HG02798 (cell line): Measurements from ENCODE around the gene PARD6A.
"Not testable (repeated sequence)": the region's sequence is repeated elsewhere in the genome, so short reads cannot be mapped to it uniquely, and the experiment has no call there.

Experiments
- ATAC-seq: cut with Tn5 transposase; IDR thresholded peaks from one replicate; pipeline ENCODE4 v1.9.1; 2021; ENCODE audit warnings: mild to moderate bottlenecking; ENCODE audit not compliant: unreplicated experiment, poor library complexity

PARD6A gene

GRCh38 chr16:67679935-67680897 lies 19.5 kb downstream of the PARD6A start:
- ATAC-seq: no peak

GRCh38 chr16:67683767-67684166 lies 23.0 kb downstream of the PARD6A start:
- ATAC-seq: no peak

- ATAC-seq: no peak
Observed at GRCh38 chr16:67685388-67686112, 24.8 kb downstream of the PARD6A start.

- not testable (repeated sequence) for ATAC-seq
Observed at GRCh38 chr16:67693517-67694285, 32.9 kb downstream of the PARD6A start.

- ATAC-seq: no peak
Observed at GRCh38 chr16:67694611-67695010, 33.9 kb downstream of the PARD6A start.

GRCh38 chr16:67697422-67698185 lies 36.8 kb downstream of the PARD6A start:
- no peak for ATAC-seq

- ATAC-seq: no peak
Observed at GRCh38 chr16:67699265-67699664, 38.5 kb downstream of the PARD6A start.

GRCh38 chr16:67701420-67701819 lies 40.7 kb downstream of the PARD6A start:
- no peak for ATAC-seq

GRCh38 chr16:67702130-67702529 lies 41.4 kb downstream of the PARD6A start:
- ATAC-seq: no peak

- no peak for ATAC-seq
Observed at GRCh38 chr16:67703626-67704025, 42.9 kb downstream of the PARD6A start.

- no peak for ATAC-seq
Observed at GRCh38 chr16:67704110-67704509, 43.4 kb downstream of the PARD6A start.

GRCh38 chr16:67707210-67707609 lies 46.5 kb downstream of the PARD6A start:
- ATAC-seq: no peak

GRCh38 chr16:67707790-67708189 lies 47.0 kb downstream of the PARD6A start:
- no peak for ATAC-seq

- ATAC-seq: no peak
Observed at GRCh38 chr16:67708368-67708771, 47.6 kb downstream of the PARD6A start.

- no peak for ATAC-seq
Observed at GRCh38 chr16:67709050-67709449, 48.3 kb downstream of the PARD6A start.

GRCh38 chr16:67710607-67711006 lies 49.8 kb downstream of the PARD6A start:
- ATAC-seq: no peak
